DMS 273 (cell line): ENCODE measurements around the gene BPIFB1.

Experiments used
- DNase-seq: peaks from one replicate; lab custom pipeline; 2025; ENCODE audit not compliant: unreplicated experiment; lab: John Stamatoyannopoulos, UW

Gene BPIFB1

GRCh38 chr20:33272155-33272873, 10.7 kb upstream of the BPIFB1 start:
- DNase-seq, result no peak

GRCh38 chr20:33273117-33273851, 9.7 kb upstream of the BPIFB1 start:
- DNase-seq, result no peak

- DNase-seq, result no peak
These were observed 7.8 kb upstream of the BPIFB1 start for GRCh38 chr20:33275215-33275614.

- DNase-seq, result no peak
These were observed 7.1 kb upstream of the BPIFB1 start for GRCh38 chr20:33275871-33276270.

- DNase-seq, result no peak
These were observed 6.5 kb upstream of the BPIFB1 start for GRCh38 chr20:33276303-33277113.

- no peak for DNase-seq
These were observed 5.3 kb upstream of the BPIFB1 start for GRCh38 chr20:33277471-33278441.

GRCh38 chr20:33278700-33279099, 4.3 kb upstream of the BPIFB1 start:
- no peak for DNase-seq

GRCh38 chr20:33279261-33279910, 3.6 kb upstream of the BPIFB1 start:
- DNase-seq, result peak; percentile 71

- no peak for DNase-seq
These were observed 2.9 kb upstream of the BPIFB1 start for GRCh38 chr20:33280000-33280680.

GRCh38 chr20:33280775-33281174, 2.2 kb upstream of the BPIFB1 start:
- DNase-seq, result no peak

GRCh38 chr20:33281550-33282146, 1.4 kb upstream of the BPIFB1 start:
- no peak for DNase-seq

- no peak for DNase-seq
These were observed 649 bp upstream of the BPIFB1 start for GRCh38 chr20:33282196-33282934.

GRCh38 chr20:33284284-33284683, 1.3 kb downstream of the BPIFB1 start:
- peak; percentile 80 for DNase-seq

GRCh38 chr20:33284937-33285336, 1.9 kb downstream of the BPIFB1 start:
- DNase-seq, result no peak

- DNase-seq, result no peak
These were observed 3.0 kb downstream of the BPIFB1 start for GRCh38 chr20:33285861-33286495.

- DNase-seq, result no peak
These were observed 4.9 kb downstream of the BPIFB1 start for GRCh38 chr20:33287884-33288283.

- DNase-seq, result no peak
These were observed 7.8 kb downstream of the BPIFB1 start for GRCh38 chr20:33290852-33291251.

- DNase-seq, result no peak
These were observed 8.4 kb downstream of the BPIFB1 start for GRCh38 chr20:33291416-33291815.
